ENCODE results near the gene CDKL1.

The CDKL1 gene

GRCh38 chr14:50354527-50354926 is 42.2 kb downstream of the CDKL1 start:
- no peak for DNase-seq

- DNase-seq: no peak
These were observed 43.6 kb downstream of the CDKL1 start for GRCh38 chr14:50353126-50353525.

DNA sequence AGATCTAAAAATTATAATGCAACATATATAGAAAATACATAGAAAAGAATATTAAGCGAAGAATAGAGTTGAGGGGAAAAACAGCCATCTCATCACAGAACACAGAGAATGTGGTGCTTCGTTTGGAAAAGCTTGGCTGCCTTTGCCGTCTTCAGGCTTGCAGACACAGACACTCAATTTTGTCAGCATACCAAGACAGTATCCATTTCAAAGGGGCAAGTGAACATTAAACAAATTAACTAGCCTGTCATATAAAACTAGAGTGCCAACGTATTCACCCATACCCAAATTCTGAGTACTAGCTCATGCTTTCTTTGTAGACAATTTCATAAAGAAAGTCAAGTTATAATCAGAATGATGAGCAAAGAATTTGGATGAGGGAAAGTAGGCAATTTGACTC is 44.1 kb downstream of the CDKL1 start:
- no peak for DNase-seq

- no peak for DNase-seq
These were observed 45.7 kb downstream of the CDKL1 start for GRCh38 chr14:50350975-50351374.

GRCh38 chr14:50348933-50349332 is 47.7 kb downstream of the CDKL1 start:
- no peak for DNase-seq

DNA sequence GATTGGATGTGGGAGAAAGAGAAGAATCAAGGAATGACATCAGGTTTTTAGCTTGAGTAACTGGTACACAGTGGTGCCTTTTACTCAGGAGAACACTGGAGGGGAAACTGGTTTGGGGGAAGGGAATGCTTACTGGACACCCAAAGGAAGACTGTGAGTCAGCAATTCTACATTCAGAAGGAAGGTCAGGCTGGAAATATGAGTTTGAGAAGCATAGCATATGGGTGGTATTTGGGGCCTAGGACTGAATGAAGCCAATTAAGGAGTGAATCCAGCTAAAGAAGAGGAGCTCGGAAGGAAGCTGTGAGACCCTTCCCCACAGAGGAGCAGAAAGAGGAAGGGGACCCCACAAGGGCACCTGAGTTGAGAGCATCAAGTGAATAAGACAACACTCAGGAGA is 49.2 kb downstream of the CDKL1 start:
- DNase-seq: no peak

DNA sequence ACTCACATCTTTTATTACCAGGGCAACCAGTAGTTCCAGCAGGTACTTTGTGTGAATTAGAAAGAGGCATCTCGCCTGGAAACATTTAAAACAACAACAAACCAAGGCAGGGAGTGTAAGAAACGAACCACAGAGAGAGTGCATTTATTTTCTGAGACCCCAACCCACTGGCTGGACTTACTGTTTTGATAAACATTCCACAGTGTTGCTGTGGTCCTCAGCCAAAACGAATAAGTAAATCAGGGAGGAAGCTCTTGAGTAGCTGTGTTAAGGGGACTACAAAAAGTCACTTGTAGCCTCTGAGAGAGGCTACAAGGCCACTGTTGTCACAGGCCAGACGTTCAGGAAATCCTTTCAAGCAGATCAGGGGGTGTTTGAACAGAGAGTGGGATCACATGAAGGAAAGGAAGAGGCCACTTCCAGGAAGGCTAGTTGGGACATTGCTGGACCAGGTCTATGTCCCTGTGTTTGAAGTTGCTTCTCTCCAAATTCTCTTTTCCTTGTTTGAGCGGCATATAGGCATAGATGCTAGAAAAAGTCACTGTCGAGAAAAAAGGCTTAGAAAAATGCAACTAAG is 50.7 kb downstream of the CDKL1 start:
- no peak for DNase-seq

DNA sequence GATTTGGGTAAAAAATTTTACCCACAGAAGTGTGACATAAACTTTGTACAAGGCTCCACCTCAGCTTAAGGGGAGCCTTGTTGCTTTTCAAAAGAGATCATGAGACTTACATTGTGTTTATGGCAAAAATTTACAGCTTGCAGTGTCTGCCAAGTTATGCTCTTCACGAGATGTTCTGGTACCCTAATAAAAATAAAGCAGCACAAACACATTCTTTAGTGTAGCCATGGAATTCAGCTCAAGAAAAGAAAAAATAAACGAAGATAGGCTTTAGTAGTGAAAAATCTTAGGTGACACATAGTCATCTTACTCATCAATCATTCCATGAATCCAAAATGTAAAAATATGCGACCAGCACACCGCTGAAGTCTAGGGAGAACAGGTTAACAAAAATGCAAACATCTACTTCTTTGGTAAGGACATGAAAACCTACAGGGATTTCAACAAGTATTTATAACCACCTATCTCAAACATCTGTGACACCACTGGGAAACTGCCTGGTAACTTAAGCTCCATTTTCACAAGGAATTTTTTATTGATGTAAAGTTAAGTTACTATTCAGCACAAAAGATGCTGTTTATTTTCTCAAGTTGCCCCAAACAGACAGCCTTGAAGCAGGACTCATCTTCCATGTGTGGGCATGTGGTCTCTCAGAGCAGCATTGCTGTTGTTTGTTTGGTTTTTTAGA is 51.7 kb downstream of the CDKL1 start:
- DNase-seq: no peak

DNA sequence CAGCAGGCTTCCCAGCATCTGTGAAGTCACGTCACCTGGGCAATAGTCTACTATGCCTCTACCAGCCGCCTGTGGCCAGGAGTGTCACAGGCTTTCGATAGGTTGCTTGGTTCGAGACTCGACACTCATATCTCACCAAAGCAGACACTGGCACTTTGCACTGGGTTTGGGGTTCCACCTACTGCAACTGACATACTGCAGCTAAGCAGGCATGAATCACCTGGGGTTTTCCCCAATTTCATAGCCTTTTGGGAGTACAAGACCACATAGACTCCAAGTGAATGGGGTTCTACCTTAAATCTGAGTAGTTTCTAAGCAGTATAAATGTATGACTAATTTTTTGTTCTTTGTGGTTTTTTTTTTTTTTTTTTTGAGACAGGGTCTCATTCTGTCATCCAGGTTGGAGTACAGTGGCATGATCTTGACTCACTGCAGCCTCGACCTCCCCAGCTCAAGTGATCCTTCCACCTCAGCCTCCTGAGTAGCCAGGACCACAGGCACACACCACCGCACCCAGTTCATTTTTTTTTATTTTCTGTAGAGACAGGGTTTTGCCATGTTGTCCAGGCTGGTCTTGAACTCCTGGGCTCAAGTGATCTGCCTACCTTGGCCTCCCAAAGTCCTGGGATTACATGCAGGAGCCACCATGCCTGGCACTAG is 52.4 kb downstream of the CDKL1 start:
- no peak for DNase-seq

- DNase-seq: no peak
These were observed 53.2 kb downstream of the CDKL1 start for GRCh38 chr14:50343434-50343833.

DNA sequence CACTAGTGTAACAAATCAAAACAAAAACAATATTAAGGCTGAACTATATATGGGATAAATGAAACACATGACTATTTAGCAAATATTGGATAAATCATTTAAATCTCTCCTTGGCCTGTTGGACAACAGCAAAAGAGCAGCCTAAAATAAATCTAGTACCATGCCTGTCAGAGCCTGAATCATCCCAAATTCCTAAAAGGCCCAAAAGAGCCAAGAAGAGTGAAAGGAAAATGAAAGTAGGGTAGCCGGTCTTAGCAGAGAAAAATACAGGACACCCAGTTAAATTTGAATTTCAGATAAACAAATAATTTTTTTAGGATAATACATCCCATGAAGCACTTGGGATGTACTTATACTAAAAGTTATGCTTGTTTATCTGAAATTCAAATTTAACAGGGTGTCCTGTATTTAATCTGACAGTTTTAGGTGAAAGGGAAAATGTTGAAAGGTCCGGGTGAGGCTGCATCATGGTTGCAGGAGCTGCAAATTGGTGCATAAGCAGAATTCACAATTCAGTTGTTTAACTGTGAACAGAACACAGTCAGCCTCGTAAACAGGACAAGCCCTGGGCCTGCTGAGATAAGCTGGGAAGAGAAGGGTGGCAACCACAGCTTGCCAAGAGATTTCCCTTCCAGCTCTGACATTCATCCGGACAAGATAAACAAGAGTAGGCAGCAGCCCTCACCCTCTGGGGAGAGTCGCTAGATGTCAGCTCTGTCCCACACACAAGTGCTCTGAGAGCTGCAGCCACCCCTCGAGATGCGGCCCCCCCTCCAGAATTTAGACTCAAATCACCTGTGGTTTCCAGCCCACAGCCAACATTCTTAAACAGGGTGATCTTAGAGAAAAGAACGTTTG is 54.2 kb downstream of the CDKL1 start:
- DNase-seq: no peak

GRCh38 chr14:50340963-50341362 is 55.7 kb downstream of the CDKL1 start:
- no peak for DNase-seq

GRCh38 chr14:50340045-50340444 is 56.6 kb downstream of the CDKL1 start:
- no peak for DNase-seq

DNA sequence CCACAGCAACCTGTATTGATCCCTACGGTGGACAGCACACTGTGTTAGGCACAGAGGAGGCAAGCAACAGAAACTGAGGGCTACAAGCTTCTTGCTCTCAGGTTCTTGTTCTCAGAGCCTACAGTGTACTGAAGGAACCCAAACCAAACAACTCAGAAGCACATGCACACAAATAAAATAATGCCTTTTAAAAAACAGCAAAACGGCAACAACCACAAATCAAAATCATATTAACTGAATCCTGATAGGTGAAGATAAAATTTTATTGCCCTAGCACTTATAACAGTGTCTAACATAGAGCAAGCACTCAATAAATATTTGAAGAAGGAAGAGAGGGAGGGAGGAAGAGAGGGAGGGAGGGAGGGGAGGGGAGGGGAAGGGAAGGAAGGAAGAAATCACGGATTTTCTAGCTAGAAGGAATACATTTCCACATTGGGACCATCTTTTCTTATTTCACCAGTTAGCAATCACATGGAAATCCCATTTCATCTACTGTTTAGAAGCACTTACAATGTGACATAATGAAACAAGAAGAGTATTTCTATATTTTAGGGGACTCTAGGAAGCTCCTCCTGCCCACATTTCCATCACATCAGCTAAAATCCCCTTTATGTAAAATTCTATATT is 57.4 kb downstream of the CDKL1 start:
- DNase-seq: no peak

- DNase-seq: no peak
These were observed 58.1 kb downstream of the CDKL1 start for GRCh38 chr14:50338587-50338986.

GRCh38 chr14:50335989-50336824 is 60.5 kb downstream of the CDKL1 start:
- DNase-seq: no peak

- no peak for DNase-seq
These were observed 61.3 kb downstream of the CDKL1 start for GRCh38 chr14:50335389-50335788.

DNA sequence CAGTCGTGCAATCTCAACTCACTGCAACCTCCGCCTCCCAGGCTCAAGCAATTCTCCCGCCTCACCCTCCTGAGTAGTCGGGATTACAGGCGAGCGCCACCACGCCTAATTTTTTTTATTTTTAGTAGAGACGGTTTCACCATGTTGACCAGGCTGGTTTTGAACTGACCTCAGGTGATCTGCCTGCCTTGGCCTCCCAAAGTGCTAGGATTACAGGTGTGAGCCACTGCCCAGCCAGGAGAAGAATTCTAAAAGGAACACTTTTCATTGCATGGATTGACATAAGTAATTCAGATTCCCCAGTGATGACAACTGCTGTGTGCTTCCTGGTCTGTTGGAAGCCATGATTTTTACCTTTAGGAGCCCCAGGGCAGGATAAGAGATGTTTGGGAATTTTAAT is 62.5 kb downstream of the CDKL1 start:
- no peak for DNase-seq

- DNase-seq: no peak
These were observed 63.6 kb downstream of the CDKL1 start for GRCh38 chr14:50333014-50333509.

DNA sequence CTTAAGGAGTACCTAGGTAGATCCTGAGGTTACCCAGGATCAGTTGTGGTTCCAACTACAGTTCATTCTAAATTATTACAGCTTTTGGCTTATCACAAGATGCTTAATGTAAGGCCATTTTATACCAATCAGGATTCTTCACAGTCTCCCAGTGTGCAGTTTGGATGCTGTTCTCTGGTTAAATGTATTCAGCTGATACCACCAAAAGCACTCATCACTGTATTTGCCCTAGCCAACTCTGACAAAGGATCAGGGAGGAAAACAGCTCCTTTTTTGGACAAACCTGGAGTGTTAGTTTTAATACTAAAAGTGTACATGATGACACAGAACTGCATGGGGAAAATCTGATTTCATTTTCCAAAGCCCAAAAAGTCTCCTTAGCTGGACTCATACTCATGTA is 65.1 kb downstream of the CDKL1 start:
- no peak for DNase-seq

GRCh38 chr14:50321009-50321660 is 75.5 kb downstream of the CDKL1 start:
- DNase-seq: peak; percentile 22
